Measurements from ENCODE around the gene CMTM4.
"Not testable (repeated sequence)": the region's sequence is repeated elsewhere in the genome, so short reads cannot be mapped to it uniquely, and the experiment has no call there.

CMTM4 gene

DNA sequence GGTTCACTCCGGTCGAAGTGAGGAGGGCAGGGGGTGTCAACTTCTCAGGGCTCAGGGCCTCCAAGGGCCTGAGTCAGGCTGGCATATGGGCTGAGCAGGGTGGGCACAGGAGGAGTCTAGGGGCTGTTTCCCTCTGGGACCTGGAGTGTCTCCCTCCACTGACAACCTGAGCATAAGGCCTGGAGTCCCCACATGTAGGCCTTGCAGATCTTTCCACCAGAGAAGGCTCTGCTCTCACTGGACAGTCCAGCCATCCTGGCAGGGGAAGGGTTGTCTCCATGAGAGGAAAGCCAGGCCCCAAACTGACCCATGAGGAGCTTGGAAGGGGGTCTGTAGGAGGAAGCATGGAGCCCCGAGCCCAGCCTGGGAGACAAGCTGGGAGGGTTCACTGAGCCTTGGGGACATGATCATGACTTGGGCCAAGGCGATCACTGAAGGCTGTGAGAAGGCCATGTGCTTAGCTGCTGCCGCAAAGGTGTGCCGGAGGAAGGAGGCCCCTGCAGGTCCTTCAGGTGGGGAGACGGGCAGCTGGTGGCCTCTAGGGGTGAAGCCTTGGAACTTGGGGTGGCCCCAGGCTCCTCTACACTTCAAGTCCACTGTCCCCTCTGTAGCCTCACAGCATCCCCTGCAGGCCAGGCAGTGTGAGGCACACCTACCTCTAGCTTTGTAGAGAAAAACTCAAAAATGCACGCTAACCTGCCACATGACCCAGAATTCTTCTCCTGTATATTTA is 107.4 kb downstream of the CMTM4 start:
- peak in 2 of 4 experiments; percentile 30 to 45 for DNase-seq

DNA sequence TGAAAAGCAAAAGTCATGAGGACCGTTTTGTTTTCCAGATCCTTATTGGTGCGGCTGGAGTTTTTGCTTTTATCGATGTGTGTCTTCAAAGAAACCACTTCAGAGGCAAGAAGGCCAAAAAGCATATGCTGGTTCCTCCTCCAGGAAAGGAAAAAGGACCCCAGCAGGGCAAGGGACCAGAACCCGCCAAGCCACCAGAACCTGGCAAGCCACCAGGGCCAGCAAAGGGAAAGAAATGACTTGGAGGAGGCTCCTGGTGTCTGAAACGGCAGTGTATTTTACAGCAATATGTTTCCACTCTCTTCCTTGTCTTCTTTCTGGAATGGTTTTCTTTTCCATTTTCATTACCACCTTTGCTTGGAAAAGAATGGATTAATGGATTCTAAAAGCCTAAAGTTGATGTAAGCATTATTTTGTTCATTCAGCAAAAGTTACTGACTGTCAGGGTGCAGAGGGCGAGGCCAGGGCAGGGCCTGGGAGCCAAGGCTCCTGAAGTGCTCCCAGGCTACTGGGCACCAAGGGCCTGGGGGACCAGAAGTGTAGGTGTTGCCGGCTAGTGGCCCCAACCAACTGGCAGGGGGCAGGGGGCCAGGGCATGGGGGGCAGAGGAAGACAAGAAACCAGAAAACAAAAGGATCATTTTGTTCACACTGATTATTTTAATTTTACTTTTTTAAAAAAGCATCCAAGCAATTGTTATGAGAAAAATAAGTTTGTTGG is 108.5 kb downstream of the CMTM4 start:
- DNase-seq: no peak

DNA sequence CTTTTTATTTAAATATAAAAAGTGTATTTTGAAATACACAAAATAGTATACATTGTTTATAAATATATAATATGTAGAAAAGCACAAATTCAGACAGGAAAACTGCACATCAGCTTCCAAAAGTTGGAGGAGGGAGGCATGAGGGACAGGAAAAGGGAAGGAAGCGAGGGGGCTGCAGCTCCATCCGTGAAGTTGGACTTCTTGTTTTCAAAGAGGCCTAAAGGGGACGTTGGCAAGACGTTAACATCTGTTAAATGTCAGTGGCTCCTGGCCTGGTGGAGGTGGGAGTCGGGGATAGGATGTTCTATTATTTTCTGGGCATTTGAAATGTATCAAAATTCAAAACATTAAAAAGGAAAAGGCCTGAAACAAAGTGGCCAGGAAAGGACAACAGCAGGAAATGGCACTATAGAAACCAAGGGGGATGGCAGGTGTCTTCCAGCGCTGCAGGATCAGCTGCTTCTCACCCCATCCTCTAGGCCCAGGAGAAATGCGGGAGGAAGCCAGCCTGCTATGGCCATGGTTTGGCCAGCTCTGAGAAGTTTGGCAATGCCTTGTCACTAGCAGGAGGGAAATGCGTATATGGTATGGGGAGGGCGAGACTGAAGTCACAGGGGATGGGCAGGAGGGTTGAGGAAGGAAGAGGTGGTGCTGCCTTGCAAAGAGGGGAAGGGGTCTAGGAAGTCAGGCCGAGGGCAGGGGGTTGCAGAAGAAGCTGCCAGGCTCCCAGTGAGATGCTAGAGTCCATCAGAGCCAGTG is 110.9 kb downstream of the CMTM4 start:
- no peak for DNase-seq

DNA sequence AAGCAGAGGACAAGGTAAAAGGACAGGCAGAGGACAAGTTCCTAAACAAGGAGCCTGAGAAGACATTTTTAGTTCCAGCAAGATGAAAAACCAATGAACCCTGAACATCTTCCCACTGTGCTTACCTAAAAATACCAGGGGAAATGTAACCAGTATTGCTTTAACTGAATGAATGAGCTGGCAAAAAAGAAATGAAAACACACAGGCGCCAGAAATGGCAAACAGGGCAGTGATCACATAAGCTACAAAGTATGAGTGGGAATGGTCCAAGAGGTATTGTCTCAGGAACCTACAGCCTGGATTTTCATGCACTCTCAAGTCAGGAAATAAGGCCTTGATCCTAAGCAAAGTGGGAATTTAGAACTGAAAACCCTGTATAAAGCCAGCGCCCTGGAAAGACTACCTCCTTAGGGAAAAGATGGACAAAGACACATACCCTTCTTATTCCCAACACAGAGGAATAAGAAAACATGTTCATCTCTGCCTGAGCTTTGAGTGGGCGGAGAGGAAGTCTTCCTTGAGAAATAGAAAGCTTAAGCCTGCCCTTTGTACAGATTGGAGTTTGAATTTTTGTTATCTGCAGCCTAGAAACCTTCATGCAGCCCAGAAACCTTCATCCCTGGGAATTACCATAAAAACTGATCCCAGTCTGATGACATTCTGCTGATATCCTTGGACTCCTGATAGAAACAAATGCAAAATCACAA is 115.1 kb downstream of the CMTM4 start:
- no peak for DNase-seq

DNA sequence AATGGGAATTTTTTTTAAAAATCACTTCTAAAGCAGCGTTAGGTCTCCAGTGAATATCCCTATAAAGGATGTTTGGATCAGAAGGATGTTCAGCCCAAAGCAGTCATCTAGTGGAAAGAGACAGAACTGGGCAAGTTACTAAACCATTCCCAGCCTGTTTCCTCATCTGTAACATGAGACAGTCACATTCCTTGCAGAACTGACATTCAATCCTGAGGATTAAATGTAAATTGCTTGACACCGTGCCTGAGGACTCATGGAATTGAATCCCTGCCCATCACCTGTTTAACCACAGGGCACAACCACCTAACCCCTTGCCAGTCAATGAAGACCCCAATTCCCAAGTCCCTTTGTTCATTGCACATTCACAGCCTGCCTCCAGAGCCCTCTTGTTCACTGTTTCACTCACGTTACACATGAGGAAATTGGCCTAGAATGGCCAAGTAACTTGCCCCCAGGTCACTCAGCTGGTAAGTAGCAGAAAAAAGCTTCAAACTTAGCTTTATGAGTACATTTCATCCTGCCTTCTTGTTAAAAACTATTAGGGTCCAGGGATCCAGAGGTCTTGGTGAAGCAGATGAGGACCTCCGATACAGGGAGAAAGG is 115.8 kb downstream of the CMTM4 start:
- no peak for DNase-seq

GRCh38 chr16:66578651-66579531 is 117.7 kb downstream of the CMTM4 start, which contains the start of gene CMTM2:
Gene CMTM2 (plus strand): TSS chr16:66579463. CDS start chr16:66579608, 145 bp downstream.
- no peak for DNase-seq

- DNase-seq: no peak
Measured at GRCh38 chr16:66576296-66576695, 120.2 kb downstream of the CMTM4 start.

- DNase-seq: no peak
Measured at GRCh38 chr16:66575060-66575459, 121.5 kb downstream of the CMTM4 start.

DNA sequence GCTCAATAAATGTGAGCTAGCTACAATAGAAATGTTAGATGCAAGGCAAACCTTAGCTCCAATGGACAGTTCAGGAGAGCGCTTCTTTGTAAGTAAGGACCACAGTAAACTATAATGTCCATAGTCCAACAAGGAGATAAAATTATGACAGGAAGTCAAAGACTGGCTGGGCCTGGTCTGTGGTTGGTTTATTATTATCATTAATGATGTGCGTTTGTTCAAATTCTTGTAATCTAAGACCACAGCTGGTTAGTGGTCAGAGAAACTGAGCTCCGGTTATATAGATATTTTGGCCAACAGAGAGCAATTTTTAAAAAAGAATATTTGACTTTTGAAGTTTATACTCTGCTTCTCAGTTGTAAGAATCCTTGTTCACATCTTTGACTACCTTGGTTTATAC is 122.0 kb downstream of the CMTM4 start:
- DNase-seq: no peak

DNA sequence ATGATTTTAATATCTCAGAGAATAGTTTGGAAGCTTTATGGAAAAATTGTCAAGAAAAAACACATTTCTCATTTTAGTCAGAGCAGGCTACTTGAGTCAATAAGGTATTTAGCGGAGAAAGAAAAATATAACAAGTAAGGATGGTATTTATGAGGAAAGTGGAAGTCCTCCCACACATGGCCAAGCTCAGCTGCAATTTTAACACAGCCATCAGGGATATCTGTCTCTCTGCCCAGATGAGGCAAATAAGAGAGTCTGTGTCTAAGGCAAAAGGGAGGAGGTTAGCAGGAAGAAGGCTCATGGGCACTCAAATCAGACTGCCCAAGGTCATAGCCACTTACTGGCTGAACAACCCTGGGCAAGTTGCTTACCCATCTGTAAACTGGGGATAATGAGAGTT is 122.5 kb downstream of the CMTM4 start:
- DNase-seq: no peak

DNA sequence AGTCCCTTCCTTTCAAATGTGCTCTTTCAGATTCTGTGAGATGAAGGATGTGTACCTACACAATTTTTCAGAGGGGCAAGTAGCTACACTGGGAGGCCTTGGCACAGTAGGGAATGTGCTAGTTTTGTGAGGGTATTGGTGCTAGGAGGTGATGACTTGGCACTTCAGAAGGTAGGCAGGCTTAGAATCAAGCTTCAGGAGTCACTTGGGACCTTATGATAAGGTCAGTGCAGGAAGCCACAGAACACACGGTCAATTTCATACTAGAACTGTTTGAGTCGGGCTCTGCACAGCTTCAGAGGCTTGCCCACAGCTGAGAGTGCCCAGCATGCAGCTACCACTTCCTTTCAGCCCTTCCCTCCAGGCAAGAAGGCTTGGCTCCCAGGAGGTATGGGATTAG is 124.2 kb downstream of the CMTM4 start:
- no peak for DNase-seq

GRCh38 chr16:66569827-66570405 is 126.6 kb downstream of the CMTM4 start:
- no peak for DNase-seq

DNA sequence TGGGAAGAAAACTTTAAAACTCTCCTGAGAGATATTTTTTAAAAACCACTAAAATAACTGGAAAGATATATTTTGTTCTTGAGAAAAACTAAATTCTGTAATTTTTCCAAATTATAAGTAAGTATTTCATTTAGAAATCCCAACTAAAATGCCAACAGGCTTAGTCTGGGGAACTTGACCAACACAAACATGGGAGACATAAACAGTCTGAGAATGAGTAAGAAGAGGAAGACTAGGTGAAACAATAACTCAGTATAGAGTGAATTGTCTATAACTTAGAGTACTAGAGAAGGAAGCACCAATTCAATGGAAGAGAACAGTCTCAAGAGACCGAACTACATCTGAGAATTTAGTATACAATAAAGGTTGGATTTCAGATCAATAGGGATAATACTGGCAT is 127.4 kb downstream of the CMTM4 start:
- no peak for DNase-seq

GRCh38 chr16:66568355-66568754 is 128.2 kb downstream of the CMTM4 start:
- no peak for DNase-seq

DNA sequence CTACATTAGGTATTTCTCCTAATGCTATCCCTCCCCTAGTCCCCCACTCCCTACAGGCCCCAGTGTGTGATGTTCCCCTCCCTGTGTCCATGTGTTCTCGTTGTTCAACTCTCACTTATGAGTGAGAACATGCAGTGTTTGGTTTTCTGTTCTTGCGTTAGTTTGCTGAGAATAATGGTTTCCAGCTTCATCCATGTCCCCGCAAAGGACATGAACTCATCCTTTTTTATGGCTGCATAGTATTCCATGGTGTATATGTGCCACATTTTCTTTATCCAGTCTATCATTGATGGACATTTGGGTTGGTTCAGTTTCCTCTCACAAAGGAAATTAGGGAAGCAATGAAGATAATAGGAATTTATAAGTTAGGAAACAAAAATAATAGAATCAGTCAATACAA is 129.3 kb downstream of the CMTM4 start:
- DNase-seq: not testable (repeated sequence)

DNA sequence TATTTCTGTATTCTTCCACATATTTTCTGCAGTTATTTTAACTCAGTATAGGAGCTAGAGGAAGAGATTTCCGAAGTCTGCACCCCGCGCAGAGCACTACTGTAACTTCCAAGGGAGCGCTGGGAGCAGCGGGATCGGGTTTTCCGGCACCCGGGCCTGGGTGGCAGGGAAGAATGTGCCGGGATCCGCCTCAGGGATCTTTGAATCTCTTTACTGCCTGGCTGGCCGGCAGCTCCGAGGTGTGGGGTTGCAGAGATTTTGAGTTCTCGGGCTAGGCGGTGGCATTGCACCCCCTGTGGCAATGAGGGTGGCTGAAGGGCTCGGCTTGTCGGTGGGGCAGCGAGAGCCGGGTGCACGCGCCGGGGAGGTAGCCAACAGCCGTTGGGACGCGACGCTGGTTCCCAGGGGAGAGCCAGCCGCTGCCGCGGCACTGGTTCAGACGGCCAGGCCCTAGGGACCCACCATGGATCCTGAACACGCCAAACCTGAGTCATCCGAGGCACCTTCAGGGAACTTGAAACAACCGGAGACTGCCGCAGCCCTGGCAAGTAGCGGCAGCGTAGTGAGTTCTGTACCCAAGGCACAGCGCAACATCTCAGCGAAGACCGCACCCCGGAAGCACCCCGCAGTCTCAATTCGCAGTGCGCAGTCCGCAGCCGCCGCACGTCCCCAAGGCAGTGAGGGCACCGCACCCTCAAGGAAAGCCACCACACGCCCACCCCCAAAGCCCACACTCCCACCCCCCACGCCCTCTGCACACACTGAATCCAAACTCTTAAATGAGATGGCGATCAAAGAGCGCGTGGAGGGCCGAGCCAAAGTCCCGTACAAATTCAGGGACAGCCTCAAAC is 130.3 kb downstream of the CMTM4 start, which contains the start of gene CMTM1:
Gene CMTM1 (plus strand): TSS at position 389 of the 851 bp plus-strand sequence. CDS start 75 bp downstream, at position 464.
- DNase-seq: no peak

Measured in activated CD4-positive, CD25-positive, alpha-beta regulatory T cell (primary cell).